ENCODE data around the gene SFT2D3. TPM values are rescaled to one million over a fixed set of nuclear protein-coding genes. Genes with fewer than 3 reads are reported as not detected.

SFT2D3 gene
- total RNA-seq, 1 experiment from 2014 or later: 3.1 TPM

- no peak overlapping the region for H3K4me3 ChIP-seq (replicated peaks in 1 of 2; ENCODE audit: low read depth in 1 of 2, low read length in 2 of 2)
- no peaks in the 10 kb centered on the region for H3K36me3 ChIP-seq (ENCODE audit: control insufficient read depth in 1 of 2, insufficient read depth in 2 of 2, low read length in 2 of 2)
- no peak overlapping the region for H2AFZ ChIP-seq (ENCODE audit: low read depth, low read length, poor library complexity, severe bottlenecking)
- no peak overlapping the region for H3K9ac ChIP-seq (ENCODE audit: low read length)
- ChIA-PET CTCF (no interaction called here), POLR2A (no interaction called here), RAD21 (ENCODE audit: low non-redundant PET in 1 of 2, low total read pairs in 2 of 2, uncharacterized antibody in 2 of 2, unreplicated experiment in 2 of 2) (no interaction called here)
- no peak overlapping the region for H3K27ac ChIP-seq (ENCODE audit: low read depth, low read length)
- H4K20me1 ChIP-seq (ENCODE audit: insufficient read depth): no peaks in the 10 kb centered on the region
- peaks cover 0 to 8% of the 10 kb centered on the region in 2 experiments; a peak in 1 of 4 replicates for H3K4me1 ChIP-seq (ENCODE audit: control insufficient read depth in 1 of 2, insufficient read depth in 2 of 2, low read length in 2 of 2)
- H3K4me2 ChIP-seq (ENCODE audit: low read length): no peak overlapping the region
- no peak for ATAC-seq
- no TSS peak for BruUV-seq (replicated peaks)
- no peaks in the 10 kb centered on the region for H3K79me2 ChIP-seq (ENCODE audit: insufficient read depth, low read length)
- TF ChIP-seq ZNF274 (IDR thresholded peaks at IDR 0.05; ENCODE audit: low read depth, low read length): no peak
- TF ChIP-seq POLR2A (IDR thresholded peaks at IDR 0.05; ENCODE audit: borderline replicate concordance, extremely low read depth, insufficient read depth, insufficient read length): no peak
- TF ChIP-seq POLR2AphosphoS5 (IDR thresholded peaks at IDR 0.05; ENCODE audit: low read depth, low read length): no peak
- TF ChIP-seq YY1 (IDR thresholded peaks at IDR 0.05; ENCODE audit: extremely low read depth, insufficient replicate concordance, low read depth, low read length): no peak
- TF ChIP-seq SIN3A (IDR thresholded peaks at IDR 0.05; ENCODE audit: low read depth): no peak
- TF ChIP-seq REST (IDR thresholded peaks at IDR 0.05; ENCODE audit: low read depth): no peak
- TF ChIP-seq ZFX (IDR thresholded peaks at IDR 0.05): no peak
- no peak for TF ChIP-seq ZBTB33 (IDR thresholded peaks at IDR 0.05; ENCODE audit: extremely low read depth, insufficient replicate concordance, low read length)
- TF ChIP-seq EZH2 (IDR thresholded peaks at IDR 0.05): no peak
- no peak for TF ChIP-seq RAD21 (IDR thresholded peaks at IDR 0.05; ENCODE audit: low read depth)
- no peak for TF ChIP-seq TCF7L2 (IDR thresholded peaks at IDR 0.05; ENCODE audit: borderline replicate concordance, extremely low read depth, insufficient read depth, insufficient read length)
- TF ChIP-seq FOSL1 (IDR thresholded peaks at IDR 0.05; ENCODE audit: low read depth): no peak
- no peak for TF ChIP-seq EGR1 (IDR thresholded peaks at IDR 0.05; ENCODE audit: low read depth)
- TF ChIP-seq CBX3 (IDR thresholded peaks at IDR 0.05; ENCODE audit: low read depth): no peak
- TF ChIP-seq CEBPB (IDR thresholded peaks at IDR 0.05; ENCODE audit: low read depth): no peak
- no peak for TF ChIP-seq MAX (IDR thresholded peaks at IDR 0.05)
- TF ChIP-seq EZH2phosphoT487 (IDR thresholded peaks at IDR 0.05; ENCODE audit: borderline replicate concordance): no peak
- no peak for DNase-seq (ENCODE audit: low read depth, low spot score)
- intact Hi-C loops (cut with micrococcal nuclease): no loop called here
- no peaks in the 10 kb centered on the region for H3K9me2 ChIP-seq (ENCODE audit: insufficient read depth)
- H3K27me3 ChIP-seq (ENCODE audit: insufficient read depth, low read length): no peaks in the 10 kb centered on the region
- H3K9me3 ChIP-seq (ENCODE audit: control insufficient read depth in 1 of 2, insufficient read depth in 1 of 2, low read depth in 1 of 2, low read length in 2 of 2): no peaks in the 10 kb centered on the region; a peak in 1 of 4 replicates
These were observed 41.1 kb upstream of the SFT2D3 start for GRCh38 chr2:127660291-127660578.

All from HCT116 (cell line).